Transverse colon (tissue), 4 donors: ENCODE measurements around the gene INPP4B. TPM values are rescaled to one million over a fixed set of nuclear protein-coding genes. Genes with fewer than 3 reads are reported as not detected.

Source experiments
- DNase-seq: peaks from one replicate; pipeline ENCODE4 v3.0.0-alpha.2; 2019
- H3K27ac ChIP-seq, 4 donors: fragments of 200-600 bp; sonication (generic); 2 replicates each; pipeline ENCODE4 v1.5.1; 2016 to 2018; ENCODE audit warnings: inconsistent platforms in 4 of 4
- H3K27me3 ChIP-seq: fragments of 200-600 bp; sonication (generic); 2 replicates; pipeline ENCODE4 v1.5.1; 2017; ENCODE audit warnings: inconsistent platforms
- H3K36me3 ChIP-seq, 4 donors: fragments of 200-600 bp; sonication (generic); 2 replicates each; pipeline ENCODE4 v1.5.1; 2017 to 2019; ENCODE audit warnings: inconsistent platforms in 4 of 4
- H3K4me1 ChIP-seq, 4 donors: fragments of 200-600 bp; sonication (generic); 2 replicates each; pipeline ENCODE4 v1.5.1; 2017 to 2020; ENCODE audit warnings: inconsistent platforms in 4 of 4
- H3K4me3 ChIP-seq, 4 donors: fragments of 200-600 bp; sonication (generic); 1 replicate in 1 of 4; 2 replicates in 3 of 4; pipeline versions ENCODE4 v1.5.1 to v1.6.1; 2017 to 2019; ENCODE audit warnings: inconsistent platforms in 4 of 4
- H3K9me3 ChIP-seq, 2 donors: fragments of 200-600 bp; sonication (generic); 2 replicates each; pipeline ENCODE4 v1.5.1; 2017 to 2019; ENCODE audit warnings: inconsistent platforms in 2 of 2
- CTCF ChIP-seq, 5 experiments: fragments of 200-600 bp in 3 of 5; fragments of 450-650 bp in 2 of 5; sonication (generic) in 3 of 5; IDR thresholded peaks; 1 replicate in 2 of 5; 2 replicates in 3 of 5; pipeline ENCODE4 v1.5.1; 2016 to 2017; ENCODE audit warnings: antibody characterized with exemption in 5 of 5, inconsistent platforms in 3 of 5, mild to moderate bottlenecking in 2 of 5, moderate library complexity in 1 of 5
- EP300 ChIP-seq: sonication (generic); formaldehyde crosslinking; IDR thresholded peaks from one replicate; pipeline ENCODE4 v1.6.1; 2017; ENCODE audit warnings: antibody characterized with exemption, low read depth
- POLR2A ChIP-seq: fragments of 450-650 bp; IDR thresholded peaks from one replicate; pipeline ENCODE4 v1.6.1; 2016; ENCODE audit warnings: antibody characterized with exemption, mild to moderate bottlenecking, moderate library complexity
- POLR2AphosphoS5 ChIP-seq, 3 donors: sonication (generic); formaldehyde crosslinking; IDR thresholded peaks; one replicate each; pipeline ENCODE4 v1.6.1; 2016; ENCODE audit warnings: antibody characterized with exemption in 3 of 3
- WGBS, 2 donors: methylation state at CpG; one replicate each; pipeline ENCODE4 v1.1.5; 2018; ENCODE audit warnings: low coverage in 1 of 2; 5-methylcytosine and 5-hydroxymethylcytosine counted together
- in situ Hi-C, 4 donors: fragments of 200-750 bp; cut with MboI; loops; one replicate each; pipeline versions ENCODE4 v1.15.0 to v1.15.1; 2017; ENCODE audit warnings: low sequenced_read_pairs in 3 of 4, low pct_ligation_motif_present in 1 of 4, low pct_unique_long_range_greater_than_20kb in 1 of 4
- intact Hi-C: fragments of 100-400 bp; cut with DNase I; formaldehyde crosslinking; loops from one replicate; pipeline ENCODE4 v1.15.1; 2023; ENCODE audit warnings: low total_unique reads
- total RNA-seq, 4 donors: library from RNA; depleted of rRNA; stranded (reverse); fragments of >200 nt; gene quantifications; one replicate each; pipeline ENCODE4 v1.1.0, GENCODE V29; 2016

Gene INPP4B
- total RNA-seq, 4 donors from 2014 or later = 18.3 to 33.8 (median 31.4) TPM

- Histone ChIP-seq H3K36me3 (no peaks in the 10 kb centered on the region), H3K27ac (no peak overlapping the region), H3K27me3 (no peaks in the 10 kb centered on the region), H3K9me3 (no peaks in the 10 kb centered on the region), H3K4me1 (no peaks in the 10 kb centered on the region), H3K4me3 (no peak overlapping the region)
- TF ChIP-seq CTCF (IDR thresholded peaks at IDR 0.05) (no peak), EP300 (no peak), POLR2AphosphoS5 (IDR thresholded peaks at IDR 0.05) (no peak)
- in situ Hi-C loops (no loop called here), intact Hi-C loops (no loop called here)
- WGBS, 2 donors = 92% methylated on average over 1 of the region's 1 CpG
- DNase-seq = no peak
Observed at GRCh38 chr4:142064181-142064580, 781.9 kb downstream of the INPP4B start.

- no peak for DNase-seq
- intact Hi-C loops (no loop called here), in situ Hi-C loops (no loop called here)
- no peaks in the 10 kb centered on the region for H3K36me3 ChIP-seq
- WGBS, 2 donors = 72 to 86% methylated on average over 2 of the region's 2 CpGs
- TF ChIP-seq EP300 = no peak
- TF ChIP-seq POLR2AphosphoS5 (IDR thresholded peaks at IDR 0.05) = no peak
- TF ChIP-seq POLR2A = no peak
- TF ChIP-seq CTCF (IDR thresholded peaks at IDR 0.05) = no peak
- H3K27me3 ChIP-seq = no peaks in the 10 kb centered on the region
- H3K4me3 ChIP-seq = no peak overlapping the region
- no peak overlapping the region for H3K27ac ChIP-seq
- no peaks in the 10 kb centered on the region for H3K4me1 ChIP-seq
- no peaks in the 10 kb centered on the region for H3K9me3 ChIP-seq
Observed at GRCh38 chr4:142045996-142046395, 800.1 kb downstream of the INPP4B start.

- intact Hi-C loops = no loop called here
- no peaks in the 10 kb centered on the region for H3K9me3 ChIP-seq
- H3K27ac ChIP-seq = no peak overlapping the region
- in situ Hi-C loops = no loop called here
- TF ChIP-seq CTCF (IDR thresholded peaks at IDR 0.05) = no peak
- no peak for TF ChIP-seq POLR2A
- no peak for TF ChIP-seq EP300
- no peak for TF ChIP-seq POLR2AphosphoS5 (IDR thresholded peaks at IDR 0.05)
- H3K36me3 ChIP-seq = no peaks in the 10 kb centered on the region
- H3K27me3 ChIP-seq = no peaks in the 10 kb centered on the region
- 46 to 56% methylated on average over 3 of the region's 3 CpGs for WGBS, 2 donors
- no peaks in the 10 kb centered on the region for H3K4me1 ChIP-seq
- no peak for DNase-seq
- no peak overlapping the region for H3K4me3 ChIP-seq
Observed at GRCh38 chr4:142044271-142044670, 801.8 kb downstream of the INPP4B start.

GRCh38 chr4:142043509-142043908 lies 802.6 kb downstream of the INPP4B start:
- DNase-seq = no peak
- Histone ChIP-seq H3K27ac (no peak overlapping the region), H3K4me1 (no peaks in the 10 kb centered on the region), H3K4me3 (no peak overlapping the region), H3K9me3 (no peaks in the 10 kb centered on the region), H3K27me3 (no peaks in the 10 kb centered on the region), H3K36me3 (no peaks in the 10 kb centered on the region)
- intact Hi-C loops (no loop called here), in situ Hi-C loops (no loop called here)
- TF ChIP-seq CTCF (IDR thresholded peaks at IDR 0.05) = no peak
- no peak for TF ChIP-seq POLR2A
- TF ChIP-seq POLR2AphosphoS5 (IDR thresholded peaks at IDR 0.05) = no peak
- TF ChIP-seq EP300 = no peak
